ENCODE data around the gene C1orf159.
A peak's percentile ranks its signal among the peaks of the same experiment; 100 is the strongest.

C1orf159 gene

GRCh38 chr1:1092149-1092855 is 23.6 kb downstream of the C1orf159 start:
- DNase-seq (ENCODE audit: low read depth in 2 of 2) = no peak

- peak in 1 of 2 donors; percentile 26 for DNase-seq (ENCODE audit: low read depth in 2 of 2)
Observed at GRCh38 chr1:1091344-1092148, 24.3 kb downstream of the C1orf159 start.

- DNase-seq (ENCODE audit: low read depth in 2 of 2) = no peak
Observed at GRCh38 chr1:1090424-1091343, 25.2 kb downstream of the C1orf159 start.

GRCh38 chr1:1089731-1090423 is 26.0 kb downstream of the C1orf159 start:
- no peak for DNase-seq (ENCODE audit: low read depth in 2 of 2)

DNA sequence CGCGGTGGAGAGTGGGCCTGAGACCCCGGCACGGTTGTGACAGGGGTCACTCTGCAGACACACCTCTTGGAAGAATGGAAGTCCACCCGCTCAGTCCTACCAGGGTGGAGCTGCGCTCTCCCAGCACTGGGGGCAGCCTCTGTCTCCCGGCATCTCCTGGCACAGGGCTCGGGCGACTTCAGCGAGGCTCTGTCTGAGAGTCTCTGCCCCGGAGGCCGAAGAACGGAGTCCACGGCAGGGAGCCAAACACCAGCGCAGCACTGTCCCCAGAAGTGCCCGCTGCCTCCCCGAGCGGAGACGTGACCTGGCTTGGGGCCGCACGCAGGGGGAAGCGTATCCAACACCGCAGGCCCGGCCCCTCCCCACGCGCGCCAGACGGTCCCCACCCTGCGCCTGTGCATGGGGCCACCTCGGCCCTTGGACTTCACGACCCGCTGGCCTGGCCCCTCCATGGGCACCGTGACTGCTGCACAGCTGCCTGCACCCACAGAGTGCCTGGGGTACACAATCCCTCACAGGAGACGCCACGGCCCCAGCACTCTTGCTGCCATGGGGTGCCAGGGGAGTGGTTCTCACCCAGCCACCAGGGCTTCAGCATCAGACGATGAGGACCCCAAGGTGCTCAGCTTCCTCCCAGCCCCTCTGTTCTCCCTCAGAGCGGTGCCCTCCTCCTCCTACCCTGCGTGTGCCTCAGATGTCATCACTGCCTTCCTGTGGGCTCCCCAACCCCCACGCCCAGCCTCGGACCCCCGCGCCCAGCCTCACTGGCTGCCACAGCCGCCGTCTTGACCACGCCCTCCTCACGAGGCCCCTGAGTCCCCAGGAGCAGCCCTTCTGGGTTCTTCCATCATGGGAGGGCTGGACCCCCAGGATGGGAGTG is 26.8 kb downstream of the C1orf159 start:
- DNase-seq (ENCODE audit: low read depth in 2 of 2) = no peak

DNA sequence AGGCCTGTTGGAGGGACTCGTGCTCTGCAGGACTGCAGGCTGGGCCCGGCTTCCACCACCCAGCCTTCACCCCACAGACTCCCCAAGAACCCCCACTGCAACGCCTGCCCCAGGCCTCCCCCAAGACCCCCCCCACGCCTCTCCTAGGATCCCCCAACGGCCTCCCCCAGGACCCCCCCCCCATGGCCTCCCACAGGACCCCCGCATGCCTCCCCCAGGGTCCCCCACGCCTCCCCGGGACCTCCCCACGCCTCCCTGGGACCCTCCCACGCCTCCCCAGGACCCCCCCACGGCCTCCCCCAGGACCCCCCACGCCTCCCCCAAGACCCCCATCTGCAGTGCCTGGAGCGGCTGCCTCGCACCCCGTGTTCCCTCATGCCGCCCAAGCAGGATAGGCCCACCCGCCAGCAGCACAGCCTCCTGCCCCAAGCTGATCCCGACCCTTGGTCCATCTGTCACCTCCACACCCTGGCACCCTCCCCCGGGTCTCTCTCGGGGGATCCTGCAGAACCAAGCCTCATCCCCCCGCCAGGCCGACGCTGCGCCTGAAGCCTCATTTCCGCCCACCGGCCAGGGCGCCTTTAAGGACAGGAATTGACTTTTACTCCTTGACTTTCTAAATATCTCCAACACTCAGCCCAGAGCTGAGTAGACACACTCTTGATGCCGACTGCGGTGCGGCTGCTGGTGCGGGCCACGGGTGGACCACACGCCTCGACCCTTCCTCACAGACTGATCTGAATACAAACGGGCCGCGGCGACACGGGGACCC is 27.7 kb downstream of the C1orf159 start:
- DNase-seq (ENCODE audit: low read depth in 2 of 2) = no peak

- DNase-seq (ENCODE audit: low read depth in 2 of 2) = no peak
Observed at GRCh38 chr1:1087351-1088028, 28.4 kb downstream of the C1orf159 start.

DNA sequence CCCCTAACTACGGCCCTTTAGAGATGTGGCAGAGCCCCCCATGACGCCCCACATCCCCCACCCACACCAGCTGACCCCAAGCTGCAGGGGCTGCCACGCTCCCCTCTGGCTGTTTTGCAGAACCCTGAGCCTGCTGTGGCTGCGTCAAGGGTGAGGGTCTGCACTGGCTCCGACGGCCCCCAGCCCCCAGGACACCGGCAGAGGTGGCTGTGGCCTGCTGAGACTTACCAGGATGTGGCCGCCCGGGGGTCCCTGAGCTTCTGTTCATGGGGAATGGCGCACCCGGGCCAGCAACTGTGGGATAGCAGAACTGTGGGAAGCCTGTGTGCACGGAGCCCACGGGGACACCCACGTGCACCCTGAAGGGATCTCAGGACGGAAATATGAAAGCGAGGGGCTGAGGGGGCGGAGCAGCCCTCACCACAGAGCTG is 29.0 kb downstream of the C1orf159 start:
- DNase-seq (ENCODE audit: low read depth in 2 of 2) = no peak

DNA sequence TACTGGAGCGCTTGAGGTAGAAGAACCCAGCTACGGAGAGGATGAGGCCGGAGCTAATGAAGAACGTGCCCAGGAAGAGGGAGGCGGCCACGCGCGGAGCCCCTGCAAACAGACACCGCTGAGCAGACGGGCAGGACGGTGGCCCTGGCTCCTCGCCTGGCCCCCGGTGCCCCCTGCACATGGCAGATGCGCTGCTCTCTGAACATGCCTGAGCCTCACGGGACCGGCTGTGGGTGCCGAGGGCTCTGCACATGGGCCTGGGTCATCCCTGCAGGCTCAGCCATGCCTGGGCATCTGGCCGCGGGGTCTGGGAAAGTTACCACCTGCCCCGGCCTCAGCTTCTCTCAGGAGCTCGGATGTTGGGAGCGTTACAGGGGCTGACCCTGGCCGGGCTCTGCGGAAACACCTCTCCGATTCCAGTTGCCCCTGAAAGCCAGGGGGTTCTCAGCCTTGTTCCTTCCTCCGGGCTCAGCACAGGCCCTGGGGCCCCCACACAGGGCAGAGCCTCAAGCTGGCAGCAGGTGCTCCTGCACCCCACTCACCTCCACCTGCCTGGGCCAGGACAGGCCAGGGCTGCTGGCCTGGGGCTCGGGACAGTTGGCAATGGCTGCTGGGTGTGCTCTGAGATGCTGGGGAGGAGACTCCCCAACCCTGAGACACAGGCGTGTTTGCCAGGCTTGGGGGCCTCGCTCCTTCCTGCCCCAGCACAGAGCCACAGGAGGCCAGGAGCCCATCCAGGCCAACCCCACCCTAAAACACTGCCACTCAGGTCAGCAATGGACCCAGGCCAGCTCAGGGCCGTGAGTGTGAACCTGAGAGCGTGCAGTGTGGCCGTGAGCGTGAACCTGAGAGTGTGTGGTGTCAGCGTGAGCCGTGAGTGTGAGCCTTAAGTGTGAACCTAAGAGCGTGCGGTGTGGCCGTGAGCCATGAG is 29.7 kb downstream of the C1orf159 start:
- no peak for DNase-seq (ENCODE audit: low read depth in 2 of 2)

GRCh38 chr1:1085171-1085841 is 30.6 kb downstream of the C1orf159 start:
- DNase-seq (ENCODE audit: low read depth in 2 of 2) = no peak

DNA sequence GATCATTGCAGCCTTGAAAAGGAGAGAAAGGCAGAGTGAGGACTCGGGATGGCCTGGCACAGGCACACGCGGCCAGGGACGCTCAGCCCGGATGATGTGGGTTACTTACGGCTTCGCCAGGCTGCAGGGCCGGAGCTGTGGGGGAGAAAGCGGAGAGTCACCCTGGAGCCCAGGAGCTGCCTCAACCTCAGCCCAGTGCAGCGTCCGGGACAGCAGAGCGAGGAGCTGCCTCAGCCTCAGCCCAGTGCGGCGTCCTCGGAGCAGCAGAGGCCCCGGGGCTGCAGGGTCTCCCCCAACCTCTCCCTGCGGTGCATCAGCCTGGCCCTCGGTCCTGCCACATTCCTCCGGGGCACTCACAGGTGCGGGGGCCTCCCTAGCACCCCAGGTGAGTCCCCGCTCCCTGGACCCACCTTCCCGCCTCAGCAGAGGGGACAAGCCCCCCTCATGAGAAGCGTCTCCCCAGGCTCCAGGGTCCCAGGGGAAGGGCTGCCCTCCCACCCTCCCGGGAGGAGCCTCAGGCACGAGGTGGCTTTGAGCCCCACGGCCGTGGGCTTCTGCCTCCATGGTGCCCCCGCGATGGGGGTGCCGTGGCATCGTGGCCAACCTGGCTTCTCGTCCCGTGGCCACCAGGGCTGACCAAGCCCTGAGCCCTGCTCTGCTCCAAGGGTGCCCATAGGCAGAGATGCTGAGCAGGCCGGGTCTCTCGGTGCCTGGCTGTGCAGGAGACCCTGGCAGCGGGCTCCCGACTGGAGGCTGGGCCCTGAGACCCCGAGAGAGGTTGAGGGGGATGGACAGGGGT is 31.3 kb downstream of the C1orf159 start:
- DNase-seq (ENCODE audit: low read depth in 2 of 2) = no peak

DNA sequence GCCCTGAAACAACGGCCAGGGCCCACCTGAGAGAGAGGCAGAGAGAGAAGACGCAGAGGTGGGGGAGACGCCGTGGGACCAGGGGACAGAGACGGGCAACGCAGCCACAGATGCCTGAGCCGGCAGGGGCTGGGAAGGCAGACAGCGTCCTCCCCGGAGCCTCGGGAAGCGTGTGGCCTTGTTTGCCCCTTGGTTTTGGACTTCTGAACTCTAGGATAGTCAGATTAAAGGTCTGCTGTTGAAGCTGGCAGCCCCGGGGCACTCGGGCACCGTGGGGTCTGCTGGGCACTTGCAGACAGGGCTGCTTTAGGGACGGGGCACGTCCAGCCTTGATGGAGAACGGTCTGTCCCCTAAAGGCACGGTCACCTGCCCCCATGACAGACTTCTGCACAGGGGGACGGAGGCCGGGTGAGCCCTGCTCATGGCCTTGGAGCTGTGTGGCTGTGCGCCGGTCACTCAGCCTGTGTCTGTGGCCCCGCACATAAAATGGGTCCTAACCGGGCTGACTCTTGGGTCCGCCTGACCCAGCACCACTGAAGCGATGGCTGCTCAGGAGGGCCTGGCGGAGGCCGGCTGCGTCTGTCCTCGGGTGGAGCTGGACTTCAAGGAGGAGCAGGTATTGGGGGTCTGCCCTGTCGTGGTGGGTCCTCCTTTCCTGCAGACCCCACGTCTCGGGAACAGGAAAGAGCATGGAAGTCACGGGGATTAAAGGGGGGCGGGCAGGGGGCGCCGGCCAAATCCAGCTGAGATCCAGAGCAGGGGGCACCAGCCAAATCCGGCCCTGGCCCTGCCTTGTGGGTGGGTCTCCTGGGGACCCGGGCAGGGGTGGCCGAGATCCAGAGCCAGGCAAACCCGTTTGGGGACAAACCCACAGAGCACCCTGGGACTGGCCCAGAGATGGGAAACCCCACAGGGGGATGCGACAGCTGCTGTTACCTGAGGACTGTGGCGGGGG is 32.2 kb downstream of the C1orf159 start:
- DNase-seq (ENCODE audit: low read depth in 2 of 2) = no peak

- DNase-seq (ENCODE audit: low read depth in 2 of 2) = no peak
Observed at GRCh38 chr1:1082776-1083415, 33.0 kb downstream of the C1orf159 start.

- DNase-seq (ENCODE audit: low read depth in 2 of 2) = no peak
Observed at GRCh38 chr1:1082239-1082775, 33.6 kb downstream of the C1orf159 start.
